Measurements from ENCODE around the gene CCDC92.

The CCDC92 gene

DNA sequence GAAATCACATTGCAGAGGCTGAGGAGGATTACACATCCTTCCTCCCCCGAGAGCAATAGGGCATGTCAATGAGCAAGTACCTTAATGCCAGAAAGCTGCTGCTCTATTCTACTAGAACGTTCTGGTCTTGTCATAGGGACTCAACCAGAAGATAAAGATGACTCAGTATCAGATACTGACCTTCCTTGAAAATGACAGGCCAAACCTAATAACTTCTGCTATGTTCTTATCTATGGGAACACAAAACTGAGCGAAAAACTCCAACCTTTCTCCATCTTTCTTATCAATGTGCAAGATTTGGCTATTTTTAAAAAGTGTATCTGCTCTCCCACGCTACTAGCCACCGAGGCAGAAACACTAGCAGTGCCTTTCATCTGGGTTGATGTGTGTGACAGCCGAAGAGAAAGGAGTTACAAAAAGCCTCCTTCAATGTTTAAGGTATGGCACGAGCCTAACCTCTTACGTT, 5.5 kb downstream of the CCDC92 start:
- H3K4me3 ChIP-seq (replicated peaks in 1 of 2; ENCODE audit: low read depth in 2 of 2, low read length in 2 of 2) = no peak overlapping the region
- peak in 1 of 2 donors; percentile 19 for DNase-seq (ENCODE audit: low read depth in 2 of 2)
- TF ChIP-seq, protein P1, sequence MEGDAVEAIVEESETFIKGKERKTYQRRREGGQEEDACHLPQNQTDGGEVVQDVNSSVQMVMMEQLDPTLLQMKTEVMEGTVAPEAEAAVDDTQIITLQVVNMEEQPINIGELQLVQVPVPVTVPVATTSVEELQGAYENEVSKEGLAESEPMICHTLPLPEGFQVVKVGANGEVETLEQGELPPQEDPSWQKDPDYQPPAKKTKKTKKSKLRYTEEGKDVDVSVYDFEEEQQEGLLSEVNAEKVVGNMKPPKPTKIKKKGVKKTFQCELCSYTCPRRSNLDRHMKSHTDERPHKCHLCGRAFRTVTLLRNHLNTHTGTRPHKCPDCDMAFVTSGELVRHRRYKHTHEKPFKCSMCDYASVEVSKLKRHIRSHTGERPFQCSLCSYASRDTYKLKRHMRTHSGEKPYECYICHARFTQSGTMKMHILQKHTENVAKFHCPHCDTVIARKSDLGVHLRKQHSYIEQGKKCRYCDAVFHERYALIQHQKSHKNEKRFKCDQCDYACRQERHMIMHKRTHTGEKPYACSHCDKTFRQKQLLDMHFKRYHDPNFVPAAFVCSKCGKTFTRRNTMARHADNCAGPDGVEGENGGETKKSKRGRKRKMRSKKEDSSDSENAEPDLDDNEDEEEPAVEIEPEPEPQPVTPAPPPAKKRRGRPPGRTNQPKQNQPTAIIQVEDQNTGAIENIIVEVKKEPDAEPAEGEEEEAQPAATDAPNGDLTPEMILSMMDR (IDR thresholded peaks at IDR 0.05; ENCODE audit: low read depth, low read length) = no peak

DNA sequence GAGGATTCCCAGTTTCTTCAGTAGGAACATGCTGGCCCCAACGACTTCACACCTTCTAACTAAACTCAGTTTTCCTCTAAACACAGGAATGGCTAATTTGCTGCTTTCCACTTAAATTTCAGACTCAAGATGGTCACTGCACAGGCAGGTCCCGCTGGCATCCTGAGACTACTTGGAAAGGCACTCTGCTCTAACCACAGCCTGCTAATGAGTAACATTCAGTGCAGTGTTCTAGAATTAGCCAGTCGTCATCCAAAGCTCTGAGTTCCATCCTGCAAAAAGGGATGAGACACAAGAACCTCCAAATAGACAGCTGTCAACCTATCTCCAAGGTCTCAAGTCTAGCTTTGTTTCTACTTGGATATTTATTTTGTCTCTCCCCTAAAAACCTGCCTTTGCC, 6.0 kb downstream of the CCDC92 start:
- DNase-seq (ENCODE audit: low read depth in 2 of 2) = peak; percentile 23 to 65
- TF ChIP-seq, protein P1 (IDR thresholded peaks at IDR 0.05; ENCODE audit: low read depth, low read length) = no peak
- no peak overlapping the region for H3K4me3 ChIP-seq (replicated peaks in 1 of 2; ENCODE audit: low read depth in 2 of 2, low read length in 2 of 2)

DNA sequence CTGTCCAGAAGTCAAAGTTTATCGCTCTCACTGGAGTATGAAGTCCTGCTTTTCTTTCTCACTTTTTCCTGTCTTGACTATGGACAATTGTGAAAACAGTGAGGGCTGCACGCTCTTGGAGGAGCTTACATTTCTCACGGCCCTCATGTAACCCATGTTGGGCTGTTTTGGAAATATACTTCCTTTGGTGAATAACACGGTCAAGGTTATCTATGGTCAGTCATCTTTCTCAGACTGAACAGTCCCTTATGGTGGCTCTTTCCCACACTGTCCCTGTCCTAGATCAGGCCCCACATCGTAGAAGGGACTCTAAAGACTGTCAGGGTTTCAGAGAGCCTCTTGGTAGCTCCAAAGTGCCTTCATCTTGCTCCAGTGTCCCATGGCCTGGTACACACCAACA, 7.2 kb downstream of the CCDC92 start:
- TF ChIP-seq, protein P1 (IDR thresholded peaks at IDR 0.05; ENCODE audit: low read depth, low read length) = no peak
- no peak for DNase-seq (ENCODE audit: low read depth in 2 of 2)
- no peak overlapping the region for H3K4me3 ChIP-seq (replicated peaks in 1 of 2; ENCODE audit: low read depth in 2 of 2, low read length in 2 of 2)

DNA sequence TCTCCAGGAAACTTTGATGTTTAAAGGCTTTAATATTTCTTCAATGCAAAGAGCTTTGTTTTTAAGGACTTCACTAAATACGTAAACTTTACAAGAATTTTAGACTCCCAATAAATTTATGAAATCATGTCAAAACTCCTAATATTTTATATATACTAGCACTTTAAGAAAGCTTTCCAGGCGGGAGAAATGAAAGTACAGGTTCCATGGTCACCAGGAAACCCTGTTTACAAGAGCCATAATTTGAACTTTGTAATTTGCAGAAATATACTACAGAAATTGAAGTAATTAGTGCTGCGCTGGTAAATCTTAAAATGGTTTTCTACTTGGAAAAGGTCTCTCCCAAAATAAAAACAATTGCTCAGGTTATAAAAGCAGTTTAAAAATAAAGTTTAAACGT, 8.8 kb downstream of the CCDC92 start:
- TF ChIP-seq, protein P1 (IDR thresholded peaks at IDR 0.05; ENCODE audit: low read depth, low read length) = no peak
- H3K4me3 ChIP-seq (replicated peaks in 1 of 2; ENCODE audit: low read depth in 2 of 2, low read length in 2 of 2) = no peak overlapping the region
- no peak for DNase-seq (ENCODE audit: low read depth in 2 of 2)

DNA sequence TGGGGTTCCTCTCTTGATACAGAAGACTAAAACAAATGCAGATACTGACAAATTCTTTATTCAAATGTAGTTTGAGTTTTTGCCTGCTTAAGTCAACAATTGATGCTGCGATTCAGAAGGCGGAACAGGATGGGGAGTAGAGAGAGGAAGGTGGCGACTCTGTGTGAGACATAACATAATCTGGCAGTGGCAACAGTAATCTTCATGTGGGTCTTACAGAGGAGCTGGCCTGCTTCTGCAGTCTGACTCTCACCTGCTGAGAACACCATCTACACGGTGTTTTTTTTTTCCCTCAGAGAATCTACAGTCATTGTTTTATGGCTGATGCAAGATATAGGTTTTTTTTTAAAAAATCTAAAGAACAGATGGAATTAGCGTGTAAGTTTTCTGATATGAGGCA, 10.1 kb downstream of the CCDC92 start:
- no peak overlapping the region for H3K4me3 ChIP-seq (replicated peaks in 1 of 2; ENCODE audit: low read depth in 2 of 2, low read length in 2 of 2)
- TF ChIP-seq, protein P1 (IDR thresholded peaks at IDR 0.05; ENCODE audit: low read depth, low read length) = no peak
- DNase-seq (ENCODE audit: low read depth in 2 of 2) = no peak

DNA sequence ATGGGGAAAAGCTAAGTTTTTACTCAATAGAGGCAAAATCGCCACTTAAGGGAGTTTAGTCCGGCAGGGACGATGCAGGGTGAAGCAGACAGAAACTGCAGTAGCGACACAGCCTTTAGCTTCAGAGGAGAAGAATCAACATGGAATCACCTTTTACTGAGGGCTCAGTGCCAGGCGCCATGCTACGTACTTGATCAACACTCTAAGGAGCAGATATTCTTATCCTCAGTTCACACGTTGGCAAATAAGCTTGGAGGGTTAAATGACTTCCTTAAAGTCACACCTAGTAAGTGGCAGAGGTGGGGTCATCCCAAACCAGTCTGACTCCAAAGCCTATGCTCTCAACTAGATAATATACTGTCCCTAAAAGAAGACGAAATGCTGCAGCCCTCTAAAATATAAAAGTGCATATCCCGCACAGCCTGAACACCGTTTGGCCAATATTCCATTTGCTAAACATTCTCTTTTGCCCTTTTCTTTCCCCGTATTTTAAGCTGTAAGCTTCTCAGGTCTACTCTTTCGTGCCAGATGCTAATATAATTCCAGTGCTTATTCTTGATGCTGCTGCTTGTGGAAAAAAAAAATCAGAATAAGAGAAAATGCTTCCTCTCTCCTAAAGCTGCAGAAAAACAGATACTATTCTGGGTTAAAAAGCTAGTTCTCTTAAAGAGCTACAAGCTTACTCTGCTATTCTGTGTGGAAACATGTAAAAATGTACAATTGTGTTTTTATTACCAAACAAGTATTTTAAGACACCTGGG, 10.9 kb downstream of the CCDC92 start:
- H3K4me3 ChIP-seq (replicated peaks in 1 of 2; ENCODE audit: low read depth in 2 of 2, low read length in 2 of 2) = no peak overlapping the region
- DNase-seq (ENCODE audit: low read depth in 2 of 2) = no peak
- TF ChIP-seq, protein P1 (IDR thresholded peaks at IDR 0.05; ENCODE audit: low read depth, low read length) = no peak
